NCI-H748 (cell line): ENCODE results near the gene LARP1.

Experiments used
- DNase-seq: peaks from one replicate; lab custom pipeline; 2025; ENCODE audit not compliant: unreplicated experiment; lab: John Stamatoyannopoulos, UW

The LARP1 gene

DNA sequence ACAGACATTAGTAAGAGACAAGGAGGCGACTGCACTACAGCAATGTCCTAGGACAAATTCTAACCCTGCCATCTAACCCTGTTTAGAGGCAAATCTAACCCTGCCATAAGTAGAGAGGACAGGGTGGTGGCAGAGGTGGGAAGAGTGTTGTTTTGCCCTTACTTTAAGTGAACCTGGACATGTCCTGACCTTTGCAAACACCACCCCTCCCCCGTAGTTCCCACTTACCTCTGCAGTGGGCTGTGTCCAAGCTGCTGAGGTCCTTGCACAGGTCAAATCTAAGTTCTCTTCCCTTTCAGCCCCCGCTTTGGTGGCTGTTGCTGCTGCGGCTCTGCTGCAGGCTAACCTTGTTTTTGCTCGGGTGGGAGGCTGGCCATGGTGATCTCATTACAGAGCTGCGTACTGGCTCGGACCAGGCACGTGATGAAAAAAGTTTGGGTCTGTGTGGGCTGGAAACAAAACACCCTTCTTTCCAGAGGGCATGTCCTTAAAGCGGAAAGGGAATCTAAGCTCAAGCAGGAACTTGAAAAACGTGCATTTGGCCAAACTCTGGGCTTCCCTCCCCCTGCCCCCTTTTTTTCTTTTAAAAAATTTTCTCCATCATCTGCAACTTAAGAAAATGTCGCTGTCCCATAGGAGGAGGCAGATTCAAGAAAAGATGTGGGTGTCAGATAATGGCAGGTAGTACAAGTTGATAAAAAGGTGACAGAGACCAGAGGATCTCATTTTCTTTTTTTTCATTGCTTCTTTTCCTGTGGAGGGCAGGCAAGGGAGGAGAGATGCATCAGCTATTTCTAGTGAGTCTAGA is 95.3 kb downstream of the LARP1 start, which contains the start of gene FAXDC2:
Gene FAXDC2 (minus strand): TSS at position 349 of the 808 bp plus-strand sequence. CDS start 12,425 bp downstream, outside the sequence.
- no peak for DNase-seq

- DNase-seq, result no peak
Observed at GRCh38 chr5:154851351-154851750, 96.2 kb downstream of the LARP1 start.

DNA sequence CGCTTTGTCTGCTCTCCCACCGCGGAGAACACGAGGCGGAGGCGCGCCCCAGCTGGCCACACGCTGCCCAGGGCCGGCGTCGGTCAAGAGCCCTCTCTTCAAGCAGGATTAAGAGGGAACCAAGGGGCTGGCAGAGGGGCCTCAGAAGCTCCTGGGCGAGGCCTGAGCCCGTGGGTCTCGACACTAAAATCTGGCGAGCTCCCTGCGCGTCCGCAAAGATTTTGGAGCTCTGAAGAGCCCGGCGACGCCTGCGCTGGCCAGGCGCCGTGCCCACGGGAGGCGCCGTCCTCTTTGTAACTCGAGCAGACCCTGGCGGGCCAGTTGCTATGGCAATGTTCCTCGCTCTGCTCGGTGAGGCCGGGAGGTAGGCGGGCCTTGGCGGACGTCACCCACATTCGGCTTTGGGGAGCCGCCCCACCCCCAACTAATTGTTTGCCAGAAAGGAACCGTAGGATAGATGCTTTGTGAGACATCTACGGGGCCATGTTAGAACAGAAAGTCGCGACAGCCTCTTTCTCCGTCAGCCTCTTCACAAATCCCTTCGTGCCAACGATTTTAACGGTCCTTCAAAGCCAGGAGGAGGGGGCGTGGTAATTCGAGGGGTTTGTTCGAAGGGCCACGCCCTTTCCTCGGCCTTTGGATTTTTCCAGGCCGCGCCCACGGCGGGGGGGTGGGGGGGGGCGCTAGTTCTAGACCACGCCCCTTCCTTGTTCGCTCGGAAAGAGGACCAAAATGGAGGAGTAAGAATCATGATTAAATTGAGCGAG is 102.5 kb downstream of the LARP1 start:
- peak; percentile 99 for DNase-seq

DNA sequence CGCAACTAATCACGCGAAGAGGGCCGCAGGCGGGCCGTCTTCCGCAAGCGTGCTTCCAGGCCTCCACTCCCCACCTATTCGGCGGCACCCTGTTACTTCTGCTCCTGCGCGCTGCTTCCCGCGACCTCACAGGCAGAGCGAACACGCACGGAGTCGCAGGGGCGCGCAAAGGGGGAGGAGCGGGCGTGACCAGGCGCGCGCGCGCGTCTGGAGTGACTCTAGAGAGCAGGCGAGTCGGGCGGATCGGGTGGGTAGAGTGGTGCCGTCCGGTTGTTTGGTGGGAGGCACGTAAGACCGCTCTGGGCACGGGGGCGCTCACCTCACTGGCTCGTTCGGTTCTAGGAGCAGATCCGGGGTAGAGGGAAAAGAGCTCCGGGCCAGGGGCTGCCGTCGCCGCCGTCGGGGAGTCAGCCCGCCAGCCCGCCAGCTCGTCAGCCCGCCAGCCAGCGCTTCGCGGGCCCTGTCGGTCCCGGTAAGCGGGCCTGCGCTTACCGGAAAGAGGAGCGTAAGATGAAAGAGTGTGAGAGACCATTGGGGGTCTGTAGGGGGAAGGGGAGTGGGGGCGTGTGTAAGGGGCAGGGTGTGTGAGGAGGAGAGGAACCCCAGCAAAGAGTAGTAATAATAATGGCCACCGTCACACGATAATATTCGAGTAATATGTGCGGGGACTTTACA is 103.3 kb downstream of the LARP1 start, which contains the start of gene CNOT8:
Gene CNOT8 (plus strand): TSS at position 331 of the 675 bp plus-strand sequence. CDS start 4,652 bp downstream, outside the sequence.
- DNase-seq, result peak; percentile 99

- DNase-seq, result peak; percentile 46
Observed at GRCh38 chr5:154858972-154859871, 104.0 kb downstream of the LARP1 start.

GRCh38 chr5:154860123-154860522 is 104.9 kb downstream of the LARP1 start:
- no peak for DNase-seq

DNA sequence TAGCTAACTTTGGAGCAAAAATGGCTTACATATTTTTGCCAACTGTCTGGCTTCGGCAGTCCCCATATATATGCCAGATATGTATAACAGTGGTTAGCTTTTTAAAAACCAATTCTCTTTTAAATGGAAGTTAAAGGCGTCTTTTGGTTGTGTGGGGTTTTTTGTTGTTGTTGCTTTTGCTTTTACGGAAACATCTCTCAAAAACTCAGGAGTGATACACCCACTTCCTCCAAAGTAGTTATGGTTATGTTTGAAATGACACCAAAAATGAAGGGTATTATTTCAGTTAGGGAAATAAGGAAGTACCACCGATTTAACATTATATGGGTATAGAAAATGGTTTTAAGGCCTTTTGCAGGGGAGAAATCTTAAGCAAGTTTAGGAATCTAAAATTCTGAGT is 105.6 kb downstream of the LARP1 start:
- no peak for DNase-seq

DNA sequence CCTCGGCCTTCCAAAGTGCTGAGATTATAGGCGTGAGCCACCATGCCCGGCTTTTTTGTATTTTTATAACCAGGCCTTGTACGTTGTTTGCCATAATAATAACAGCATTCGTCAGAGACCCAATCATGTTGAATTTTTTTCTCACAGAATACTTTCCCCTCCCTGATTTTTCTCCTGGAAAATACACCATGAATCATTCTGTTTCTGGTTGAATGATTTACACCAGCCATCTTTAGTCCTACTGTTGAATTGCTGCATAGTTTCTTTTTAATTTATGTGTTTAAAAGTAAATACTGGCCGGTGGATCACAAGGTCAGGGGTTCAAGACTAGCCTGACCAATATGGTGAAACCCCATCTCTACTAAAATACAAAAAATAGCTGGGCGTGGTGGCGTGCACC is 106.8 kb downstream of the LARP1 start:
- DNase-seq, result no peak

GRCh38 chr5:154862766-154863165 is 107.6 kb downstream of the LARP1 start:
- no peak for DNase-seq

DNA sequence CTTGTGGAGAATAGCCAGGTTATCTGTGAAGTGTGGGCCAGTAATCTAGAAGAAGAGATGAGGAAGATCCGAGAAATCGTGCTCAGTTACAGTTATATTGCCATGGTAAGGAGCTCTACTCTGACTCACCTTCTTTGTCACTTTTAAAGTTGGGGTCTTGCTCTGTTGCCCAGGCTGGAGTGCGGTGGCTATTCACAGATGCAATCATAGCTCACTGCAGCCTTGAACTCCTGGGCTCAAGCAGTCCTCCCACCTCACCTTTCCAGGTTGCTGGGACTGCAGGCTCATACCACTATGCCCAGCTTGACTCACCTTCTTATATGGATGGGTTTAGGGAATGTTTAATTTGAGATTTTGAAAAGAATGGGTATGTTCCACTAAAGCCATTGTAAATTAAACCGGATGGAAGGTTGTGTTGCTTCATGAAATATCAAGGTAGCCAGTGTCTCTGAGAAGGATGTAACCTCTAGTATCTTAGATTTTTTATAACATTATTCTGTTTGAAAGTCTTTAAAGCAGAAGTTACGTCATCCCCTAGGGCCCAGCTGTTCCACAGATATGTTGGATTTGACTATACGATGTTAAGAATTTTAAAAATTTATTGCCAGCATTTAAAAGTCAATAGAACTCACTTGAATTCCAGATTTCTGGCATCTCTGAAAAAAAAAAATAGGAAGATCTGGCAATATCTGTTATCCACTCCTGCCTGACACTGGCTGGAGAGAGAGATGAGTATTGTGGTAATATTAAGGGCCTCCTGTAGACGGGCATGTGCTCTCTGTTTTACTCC is 108.3 kb downstream of the LARP1 start:
- no peak for DNase-seq

- DNase-seq, result no peak
Observed at GRCh38 chr5:154865466-154866184, 110.4 kb downstream of the LARP1 start.

DNA sequence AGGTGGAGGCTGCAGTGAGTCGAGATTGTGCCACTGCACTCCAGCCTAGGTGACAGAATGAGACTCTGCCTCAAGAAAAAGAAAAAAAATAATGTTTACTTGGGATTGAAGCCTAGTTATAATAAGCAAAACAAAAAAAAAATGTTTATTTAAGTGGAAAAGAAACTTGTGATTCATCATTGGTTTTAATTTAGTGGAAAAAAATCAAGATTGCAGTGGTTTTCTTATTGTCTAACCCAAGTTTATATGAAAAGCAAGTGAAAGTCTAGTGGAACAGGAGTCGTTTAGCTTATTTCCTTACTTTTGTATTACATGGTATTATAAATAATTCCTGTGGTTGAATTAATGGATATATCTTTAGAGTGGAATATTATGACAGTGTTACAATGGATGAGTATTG is 111.7 kb downstream of the LARP1 start:
- DNase-seq, result no peak
